HEK293 (cell line): Measurements from ENCODE around the gene FGF12.

Experiments
- CTCF ChIA-PET: fragments of 350-600 bp; formaldehyde crosslinking; extraction: SDS; loops from one replicate; lab custom pipeline; 2021; ENCODE audit warnings: antibody characterized with exemption; lab: Yijun Ruan, JAX
- POLR2A ChIA-PET: fragments of 300-600 bp; formaldehyde crosslinking; extraction: SDS; loops from one replicate; lab custom pipeline; 2020; ENCODE audit warnings: antibody characterized with exemption, inconsistent platforms; lab: Yijun Ruan, JAX
- H3K27ac ChIP-seq: fragments of 200-500 bp; sonication (Bioruptor generic); 2 replicates; pipeline ENCODE4 v1.5.1; 2014; ENCODE audit warnings: low read depth, low read length, control low read depth, inconsistent platforms; ENCODE audit errors: extremely low read depth
- H3K36me3 ChIP-seq, 2 experiments: fragments of 200-500 bp in 1 of 2; sonication (Bioruptor generic) in 1 of 2; 1 replicate in 1 of 2; 2 replicates in 1 of 2; pipeline ENCODE4 v1.5.1; 2014 to 2017; ENCODE audit warnings: inconsistent platforms in 2 of 2, low read length in 2 of 2; ENCODE audit not compliant: control insufficient read depth in 2 of 2, insufficient read depth in 1 of 2
- H3K4me1 ChIP-seq: fragments of 200-500 bp; sonication (Bioruptor generic); 2 replicates; pipeline ENCODE4 v1.5.1; 2014; ENCODE audit warnings: mild to moderate bottlenecking, low read length, inconsistent platforms; ENCODE audit not compliant: control insufficient read depth, insufficient read depth
- H3K4me3 ChIP-seq: 2 replicates; pipeline ENCODE4 v1.5.1; 2011; ENCODE audit warnings: low read depth, mild to moderate bottlenecking, control low read depth, low read length, moderate library complexity
- H3K9me3 ChIP-seq: fragments of 200-500 bp; sonication (Bioruptor generic); 2 replicates; pipeline ENCODE4 v1.5.1; 2014; ENCODE audit warnings: low read depth, low read length, inconsistent platforms; ENCODE audit not compliant: control insufficient read depth, insufficient read depth
- PRDM1 ChIP-seq: fragments of 450-650 bp; formaldehyde crosslinking; IDR thresholded peaks from 2 replicates; pipeline ENCODE4; 2016; ENCODE audit warnings: missing biosample characterization, missing genetic modification characterization
- RBAK ChIP-seq: fragments of 450-650 bp; formaldehyde crosslinking; IDR thresholded peaks from 2 replicates; pipeline ENCODE4 v1.5.1; 2016; ENCODE audit warnings: missing biosample characterization, missing genetic modification characterization
- SCRT1 ChIP-seq: fragments of 450-650 bp; formaldehyde crosslinking; IDR thresholded peaks from 2 replicates; pipeline ENCODE4 v1.5.1; 2016; ENCODE audit warnings: missing biosample characterization, missing genetic modification characterization, borderline replicate concordance
- TCF7L2 ChIP-seq: IDR thresholded peaks from 2 replicates; pipeline ENCODE4 v1.6.1; 2011; ENCODE audit warnings: low read depth, mild to moderate bottlenecking, inconsistent platforms, low read length, moderate library complexity, borderline replicate concordance
- ZBTB20 ChIP-seq: fragments of 450-650 bp; formaldehyde crosslinking; IDR thresholded peaks from 2 replicates; pipeline ENCODE4 v1.5.1; 2016; ENCODE audit warnings: missing biosample characterization, missing genetic modification characterization
- ZNF112 ChIP-seq: fragments of 450-650 bp; formaldehyde crosslinking; IDR thresholded peaks from 2 replicates; pipeline ENCODE4 v1.5.0; 2017; ENCODE audit warnings: missing biosample characterization, missing genetic modification characterization
- ZNF114 ChIP-seq: fragments of 450-650 bp; formaldehyde crosslinking; IDR thresholded peaks from 2 replicates; pipeline ENCODE4 v1.5.0; 2017; ENCODE audit warnings: missing biosample characterization, missing genetic modification characterization
- ZNF16 ChIP-seq: fragments of 450-650 bp; formaldehyde crosslinking; IDR thresholded peaks from 2 replicates; pipeline ENCODE4 v1.5.1; 2016; ENCODE audit warnings: low read depth, missing biosample characterization, missing genetic modification characterization
- ZNF19 ChIP-seq: fragments of 450-650 bp; formaldehyde crosslinking; IDR thresholded peaks from 2 replicates; pipeline ENCODE4; 2016; ENCODE audit warnings: missing biosample characterization, missing genetic modification characterization, low read depth
- ZNF248 ChIP-seq: fragments of 450-650 bp; formaldehyde crosslinking; IDR thresholded peaks from 2 replicates; pipeline ENCODE4 v1.5.1; 2017; ENCODE audit warnings: missing biosample characterization, missing genetic modification characterization
- ZNF354C ChIP-seq: fragments of 450-650 bp; formaldehyde crosslinking; IDR thresholded peaks from 2 replicates; pipeline ENCODE4 v1.5.1; 2016; ENCODE audit warnings: missing biosample characterization, missing genetic modification characterization, low read depth, borderline replicate concordance
- ZNF423 ChIP-seq: fragments of 450-650 bp; formaldehyde crosslinking; IDR thresholded peaks from 2 replicates; pipeline ENCODE4 v1.5.1; 2016; ENCODE audit warnings: missing biosample characterization, missing genetic modification characterization
- ZNF433 ChIP-seq: fragments of 450-650 bp; formaldehyde crosslinking; IDR thresholded peaks from 2 replicates; pipeline ENCODE4 v1.5.1; 2016; ENCODE audit warnings: missing biosample characterization, missing genetic modification characterization, low read depth
- ZNF530 ChIP-seq: fragments of 450-650 bp; formaldehyde crosslinking; IDR thresholded peaks from 2 replicates; pipeline ENCODE4 v1.5.1; 2016; ENCODE audit warnings: low read depth, missing biosample characterization, missing genetic modification characterization
- ZNF585B ChIP-seq: fragments of 450-650 bp; formaldehyde crosslinking; IDR thresholded peaks from 2 replicates; pipeline ENCODE4 v1.5.1; 2016; ENCODE audit warnings: missing biosample characterization, missing genetic modification characterization
- ZNF610 ChIP-seq: fragments of 450-650 bp; formaldehyde crosslinking; IDR thresholded peaks from 2 replicates; pipeline ENCODE4 v1.5.1; 2016; ENCODE audit warnings: missing biosample characterization, missing genetic modification characterization, borderline replicate concordance
- ZNF654 ChIP-seq: fragments of 450-650 bp; formaldehyde crosslinking; IDR thresholded peaks from 2 replicates; pipeline ENCODE4 v1.5.1; 2016; ENCODE audit warnings: low read depth, missing biosample characterization, missing genetic modification characterization
- ZNF658 ChIP-seq: fragments of 450-650 bp; formaldehyde crosslinking; IDR thresholded peaks from 2 replicates; pipeline ENCODE4; 2016; ENCODE audit warnings: missing biosample characterization, missing genetic modification characterization
- ZNF747 ChIP-seq: fragments of 450-650 bp; formaldehyde crosslinking; IDR thresholded peaks from 2 replicates; pipeline ENCODE4 v1.5.1; 2016; ENCODE audit warnings: missing biosample characterization, missing genetic modification characterization
- ZNF843 ChIP-seq: fragments of 450-650 bp; formaldehyde crosslinking; IDR thresholded peaks from 2 replicates; pipeline ENCODE4 v1.5.1; 2016; ENCODE audit warnings: missing biosample characterization, missing genetic modification characterization
- TF ChIP-seq, protein P1 (sequence below): fragments of 450-650 bp; formaldehyde crosslinking; IDR thresholded peaks from 2 replicates; pipeline ENCODE4 v1.5.1; 2016; ENCODE audit warnings: missing biosample characterization, missing genetic modification characterization
- TF ChIP-seq, protein P2 (sequence below): fragments of 450-650 bp; formaldehyde crosslinking; IDR thresholded peaks from 2 replicates; pipeline ENCODE4 v1.5.1; 2016; ENCODE audit warnings: missing biosample characterization, missing genetic modification characterization

The FGF12 gene

DNA sequence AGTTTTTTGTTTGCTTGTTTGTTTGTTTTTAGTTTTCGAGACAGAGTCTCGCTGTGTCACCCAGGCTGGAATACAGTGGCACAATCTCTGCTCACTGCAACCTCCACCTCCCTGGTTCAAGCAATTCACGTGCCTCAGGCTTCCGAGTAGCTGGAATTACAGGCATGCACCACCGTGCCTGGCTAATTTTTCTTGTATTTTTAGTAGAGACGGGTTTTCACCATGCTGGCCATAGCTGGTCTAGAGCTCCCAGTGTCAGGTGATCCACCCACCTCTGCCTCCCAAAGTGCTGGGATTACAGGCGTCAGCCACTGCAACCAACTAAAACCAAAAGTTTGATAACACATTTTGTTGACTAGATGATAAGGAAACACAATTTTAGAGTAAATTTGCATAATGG is 372.7 kb downstream of the FGF12 start (continued):
- TF ChIP-seq, protein P1, sequence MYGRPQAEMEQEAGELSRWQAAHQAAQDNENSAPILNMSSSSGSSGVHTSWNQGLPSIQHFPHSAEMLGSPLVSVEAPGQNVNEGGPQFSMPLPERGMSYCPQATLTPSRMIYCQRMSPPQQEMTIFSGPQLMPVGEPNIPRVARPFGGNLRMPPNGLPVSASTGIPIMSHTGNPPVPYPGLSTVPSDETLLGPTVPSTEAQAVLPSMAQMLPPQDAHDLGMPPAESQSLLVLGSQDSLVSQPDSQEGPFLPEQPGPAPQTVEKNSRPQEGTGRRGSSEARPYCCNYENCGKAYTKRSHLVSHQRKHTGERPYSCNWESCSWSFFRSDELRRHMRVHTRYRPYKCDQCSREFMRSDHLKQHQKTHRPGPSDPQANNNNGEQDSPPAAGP (tag by site-specific recombination) = no peak
- TF ChIP-seq ZNF654 (tag by site-specific recombination) (no peak), SCRT1 (tag by site-specific recombination) (no peak)

DNA sequence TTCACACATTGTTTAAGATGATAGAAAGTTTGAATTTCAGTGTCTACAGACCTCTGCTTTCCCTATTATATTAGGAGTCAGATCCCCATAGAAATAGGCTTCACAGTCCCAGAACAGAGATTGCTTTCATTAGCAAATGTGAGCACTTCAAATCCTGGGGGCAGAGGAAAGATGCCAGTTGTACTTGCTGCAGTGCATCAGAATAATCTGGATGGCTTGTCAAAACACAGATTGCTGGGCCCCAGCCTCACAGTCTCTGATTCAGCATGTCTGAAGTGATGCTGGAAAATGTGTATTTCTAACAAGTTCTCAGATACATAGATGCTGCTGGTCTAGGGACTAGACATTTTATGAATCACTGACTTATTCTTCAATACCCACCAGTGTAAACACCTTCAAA is 375.2 kb downstream of the FGF12 start:
- Histone ChIP-seq H3K36me3 (no peaks in the 10 kb centered on the region), H3K9me3 (no peaks in the 10 kb centered on the region), H3K27ac (no peak overlapping the region), H3K4me3 (no peak overlapping the region), H3K4me1 (no peaks in the 10 kb centered on the region)
- TF ChIP-seq ZBTB20 = 0 out of 2 replicates have a peak, but pooled peaks have one; percentile 19
- no peak for TF ChIP-seq ZNF433 (tag by site-specific recombination)
- CTCF ChIA-PET = interaction anchor here (0.6 kb wide), 1 partner anchor 86 kb away, joined by 3 read pairs; no protein-coding TSS in a partner anchor
- POLR2A ChIA-PET = no interaction called here

DNA sequence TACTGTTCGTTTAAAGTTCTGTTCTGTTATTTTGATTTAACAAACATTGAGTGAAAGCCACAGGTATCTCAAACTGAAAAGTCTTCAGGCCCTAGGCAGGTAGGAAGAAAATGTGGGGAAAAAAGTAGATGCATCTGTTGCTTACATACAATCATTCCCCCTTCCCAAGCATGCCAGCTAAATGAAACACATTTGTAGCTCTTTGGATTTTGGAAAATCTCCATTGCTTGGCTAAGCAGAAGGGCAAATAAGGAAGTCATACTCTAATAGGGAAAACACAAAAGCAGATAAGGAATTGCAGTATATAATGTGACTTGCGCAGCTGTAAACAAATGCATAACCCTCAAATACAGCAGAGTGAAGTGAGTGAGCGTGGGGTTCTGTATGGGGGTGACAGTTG is 375.9 kb downstream of the FGF12 start:
- H3K4me3 ChIP-seq = no peak overlapping the region
- ChIA-PET POLR2A (no interaction called here), CTCF (no interaction called here)
- no peak overlapping the region for H3K27ac ChIP-seq
- H3K4me1 ChIP-seq = no peaks in the 10 kb centered on the region
- no peak for TF ChIP-seq ZNF248 (tag by site-specific recombination)
- no peaks in the 10 kb centered on the region for H3K9me3 ChIP-seq
- no peaks in the 10 kb centered on the region for H3K36me3 ChIP-seq

DNA sequence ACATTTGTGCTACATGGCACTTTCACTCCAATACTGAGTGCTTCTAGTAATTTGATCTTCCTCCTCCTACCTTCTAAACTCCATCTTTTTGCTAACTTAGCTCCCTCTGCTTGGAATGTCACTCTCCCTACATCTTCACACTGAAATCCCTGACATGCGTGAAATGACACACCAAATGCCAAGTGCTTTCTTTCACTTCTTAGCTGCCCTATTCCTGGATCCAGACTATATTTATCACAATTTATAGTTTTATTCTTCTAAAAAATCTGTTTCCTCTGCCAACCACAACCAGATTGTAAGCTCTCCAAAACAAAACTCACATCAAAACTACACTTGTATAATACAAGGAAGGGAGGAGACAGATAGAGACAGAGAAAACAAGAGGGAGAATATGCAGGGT is 387.3 kb downstream of the FGF12 start:
- CTCF ChIA-PET = interaction anchor here (0.7 kb wide), 1 partner anchor 65 kb away, joined by 3 read pairs; no protein-coding TSS in a partner anchor
- no peak for TF ChIP-seq ZNF585B
- peak; percentile 50; the same call in 1 of the 2 replicates for TF ChIP-seq PRDM1 (tag by site-specific recombination)
- H3K4me3 ChIP-seq = no peak overlapping the region
- POLR2A ChIA-PET = no interaction called here
- H3K36me3 ChIP-seq = no peaks in the 10 kb centered on the region
- no peaks in the 10 kb centered on the region for H3K9me3 ChIP-seq
- H3K27ac ChIP-seq = no peak overlapping the region
- no peaks in the 10 kb centered on the region for H3K4me1 ChIP-seq

DNA sequence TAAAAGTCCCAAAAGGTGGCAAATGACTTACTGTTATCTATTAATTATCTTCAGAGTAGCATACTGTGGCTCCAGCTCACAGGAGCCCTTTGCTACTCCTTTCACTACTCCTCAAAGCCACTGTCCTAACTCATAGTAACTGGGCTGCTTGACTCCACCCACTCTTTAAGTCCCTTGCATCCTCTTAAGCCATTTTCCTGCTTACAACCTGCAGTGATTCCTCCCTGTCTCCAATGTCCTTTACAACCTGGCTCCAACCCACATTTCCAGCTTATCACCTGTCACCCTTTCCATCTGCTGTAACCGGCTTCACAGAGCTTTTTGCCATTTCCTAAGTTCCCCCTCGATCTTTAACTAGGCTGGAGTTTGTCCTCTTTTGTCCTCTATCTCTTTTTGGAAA is 388.1 kb downstream of the FGF12 start:
- Histone ChIP-seq H3K4me1 (no peaks in the 10 kb centered on the region), H3K9me3 (no peaks in the 10 kb centered on the region), H3K36me3 (no peaks in the 10 kb centered on the region), H3K27ac (no peak overlapping the region), H3K4me3 (no peak overlapping the region)
- POLR2A ChIA-PET = no interaction called here
- no peak for TF ChIP-seq ZNF843 (tag by site-specific recombination)
- TF ChIP-seq ZNF354C (tag by site-specific recombination) = no peak
- TF ChIP-seq, protein P2, sequence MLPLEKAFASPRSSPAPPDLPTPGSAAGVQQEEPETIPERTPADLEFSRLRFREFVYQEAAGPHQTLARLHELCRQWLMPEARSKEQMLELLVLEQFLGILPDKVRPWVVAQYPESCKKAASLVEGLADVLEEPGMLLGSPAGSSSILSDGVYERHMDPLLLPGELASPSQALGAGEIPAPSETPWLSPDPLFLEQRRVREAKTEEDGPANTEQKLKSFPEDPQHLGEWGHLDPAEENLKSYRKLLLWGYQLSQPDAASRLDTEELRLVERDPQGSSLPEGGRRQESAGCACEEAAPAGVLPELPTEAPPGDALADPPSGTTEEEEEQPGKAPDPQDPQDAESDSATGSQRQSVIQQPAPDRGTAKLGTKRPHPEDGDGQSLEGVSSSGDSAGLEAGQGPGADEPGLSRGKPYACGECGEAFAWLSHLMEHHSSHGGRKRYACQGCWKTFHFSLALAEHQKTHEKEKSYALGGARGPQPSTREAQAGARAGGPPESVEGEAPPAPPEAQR (tag by site-specific recombination) = no peak
- TF ChIP-seq ZNF530 (tag by site-specific recombination) = no peak
- TF ChIP-seq RBAK = no peak
- no peak for TF ChIP-seq ZNF747 (tag by site-specific recombination)
- TF ChIP-seq ZNF423 (tag by site-specific recombination) = no peak
- TF ChIP-seq ZNF112 (tag by site-specific recombination) = no peak
- no peak for TF ChIP-seq ZNF19 (tag by site-specific recombination)
- no peak for TF ChIP-seq PRDM1 (tag by site-specific recombination)
- TF ChIP-seq ZNF658 (tag by site-specific recombination) = no peak
- no peak for TF ChIP-seq ZNF610 (tag by site-specific recombination)
- TF ChIP-seq ZNF114 (tag by site-specific recombination) = no peak
- TF ChIP-seq ZNF16 = no peak
- TF ChIP-seq TCF7L2 = no peak
- CTCF ChIA-PET = no interaction called here
